SU-DHL-6 (cell line): ENCODE results near the gene CBX6.

Experiments used
- EZH2phosphoT487 ChIP-seq: fragments of 200-600 bp; sonication (generic), shearing (Covaris generic); conservative IDR thresholded peaks from 2 replicates; pipeline ENCODE4 v1.6.1; 2018; ENCODE audit warnings: mild to moderate bottlenecking, antibody characterized with exemption, low read length, moderate library complexity, mixed read lengths
- TF ChIP-seq, protein P1 (sequence below): fragments of 200-600 bp; sonication (generic); IDR thresholded peaks from one replicate; pipeline ENCODE4 v1.5.1; 2017; ENCODE audit warnings: antibody characterized with exemption, mild to moderate bottlenecking, low read length, moderate library complexity; ENCODE audit not compliant: insufficient read depth, poor library complexity, severe bottlenecking

GRCh38 chr22:38845004-38845740 is 26.8 kb downstream of the CBX6 start:
- TF ChIP-seq, protein P1, sequence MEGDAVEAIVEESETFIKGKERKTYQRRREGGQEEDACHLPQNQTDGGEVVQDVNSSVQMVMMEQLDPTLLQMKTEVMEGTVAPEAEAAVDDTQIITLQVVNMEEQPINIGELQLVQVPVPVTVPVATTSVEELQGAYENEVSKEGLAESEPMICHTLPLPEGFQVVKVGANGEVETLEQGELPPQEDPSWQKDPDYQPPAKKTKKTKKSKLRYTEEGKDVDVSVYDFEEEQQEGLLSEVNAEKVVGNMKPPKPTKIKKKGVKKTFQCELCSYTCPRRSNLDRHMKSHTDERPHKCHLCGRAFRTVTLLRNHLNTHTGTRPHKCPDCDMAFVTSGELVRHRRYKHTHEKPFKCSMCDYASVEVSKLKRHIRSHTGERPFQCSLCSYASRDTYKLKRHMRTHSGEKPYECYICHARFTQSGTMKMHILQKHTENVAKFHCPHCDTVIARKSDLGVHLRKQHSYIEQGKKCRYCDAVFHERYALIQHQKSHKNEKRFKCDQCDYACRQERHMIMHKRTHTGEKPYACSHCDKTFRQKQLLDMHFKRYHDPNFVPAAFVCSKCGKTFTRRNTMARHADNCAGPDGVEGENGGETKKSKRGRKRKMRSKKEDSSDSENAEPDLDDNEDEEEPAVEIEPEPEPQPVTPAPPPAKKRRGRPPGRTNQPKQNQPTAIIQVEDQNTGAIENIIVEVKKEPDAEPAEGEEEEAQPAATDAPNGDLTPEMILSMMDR: no peak
- no peak for TF ChIP-seq EZH2phosphoT487
